HepG2 (cell line): ENCODE results near the gene SF3B2. TPM values are rescaled to one million over a fixed set of nuclear protein-coding genes. Genes with fewer than 3 reads are reported as not detected.
A peak's percentile ranks its signal among the peaks of the same experiment; 100 is the strongest.

Source experiments
- HNRNPUL1 ChIP-seq: fragments of 200-400 bp; formaldehyde crosslinking; IDR thresholded peaks from 2 replicates; pipeline ENCODE4 v1.6.1; 2017; ENCODE audit warnings: low read depth, mild to moderate bottlenecking, low read length, moderate library complexity
- NBN ChIP-seq: fragments of 450-650 bp; conservative IDR thresholded peaks from 2 replicates; pipeline ENCODE4 v1.6.1; 2017
- TBX3 ChIP-seq: fragments of 450-650 bp; IDR thresholded peaks from 2 replicates; pipeline ENCODE4 v1.6.1; 2017; ENCODE audit warnings: antibody characterized with exemption, mild to moderate bottlenecking, inconsistent platforms, borderline replicate concordance
- XBP1 ChIP-seq: sonication (generic); formaldehyde crosslinking; IDR thresholded peaks from 2 replicates; pipeline ENCODE4 v1.5.0; 2020; ENCODE audit warnings: missing genetic modification reagents
- ZBTB40 ChIP-seq, 2 experiments: fragments of 450-650 bp in 1 of 2; sonication (generic) in 1 of 2; formaldehyde crosslinking in 1 of 2; IDR thresholded peaks; 2 replicates each; pipeline versions ENCODE4 v1.6.1 to v1.8.0; 2016 to 2022; ENCODE audit warnings: antibody characterized with exemption in 1 of 2, mild to moderate bottlenecking in 1 of 2, missing genetic modification reagents in 1 of 2
- polyA plus RNA-seq, 8 experiments: library from polyadenylated mRNA; depleted of rRNA in 3 of 8; stranded (reverse) in 7 of 8; unstranded in 1 of 8; fragments of >200 nt; fragmentation: Illumina TruSeq in 4 of 8; extraction: Trizol in 4 of 8; gene quantifications; 2 replicates each; pipeline versions ENCODE4 v1.2.1 to v1.2.3, GENCODE V29; 2011 to 2016; ENCODE audit warnings: low read depth in 4 of 8, missing spikeins in 1 of 8, mixed read lengths in 1 of 8; ENCODE audit not compliant: insufficient read depth in 1 of 8
- total RNA-seq, 5 experiments: library from RNA; depleted of rRNA; stranded (reverse); fragments of >200 nt; fragmentation: Illumina TruSeq; extraction: Trizol; gene quantifications; 2 replicates each; pipeline ENCODE4 v1.2.3, GENCODE V29; 2016; ENCODE audit warnings: low read depth in 1 of 5
- TF ChIP-seq, protein P1 (sequence below): sonication (generic); formaldehyde crosslinking; IDR thresholded peaks from 2 replicates; pipeline ENCODE4 v1.4.0; 2020; ENCODE audit warnings: missing genetic modification reagents, borderline replicate concordance
- TF ChIP-seq, protein P2 (sequence below): sonication (generic); formaldehyde crosslinking; conservative IDR thresholded peaks from 2 replicates; pipeline ENCODE4 v1.4.0; 2020; ENCODE audit warnings: missing genetic modification reagents

The SF3B2 gene
- total and polyA plus RNA-seq, 2 of the 13 experiments (the other 11 are each of a cell fraction or from before 2014, with no cell fraction given): 70.4 to 153 TPM

DNA sequence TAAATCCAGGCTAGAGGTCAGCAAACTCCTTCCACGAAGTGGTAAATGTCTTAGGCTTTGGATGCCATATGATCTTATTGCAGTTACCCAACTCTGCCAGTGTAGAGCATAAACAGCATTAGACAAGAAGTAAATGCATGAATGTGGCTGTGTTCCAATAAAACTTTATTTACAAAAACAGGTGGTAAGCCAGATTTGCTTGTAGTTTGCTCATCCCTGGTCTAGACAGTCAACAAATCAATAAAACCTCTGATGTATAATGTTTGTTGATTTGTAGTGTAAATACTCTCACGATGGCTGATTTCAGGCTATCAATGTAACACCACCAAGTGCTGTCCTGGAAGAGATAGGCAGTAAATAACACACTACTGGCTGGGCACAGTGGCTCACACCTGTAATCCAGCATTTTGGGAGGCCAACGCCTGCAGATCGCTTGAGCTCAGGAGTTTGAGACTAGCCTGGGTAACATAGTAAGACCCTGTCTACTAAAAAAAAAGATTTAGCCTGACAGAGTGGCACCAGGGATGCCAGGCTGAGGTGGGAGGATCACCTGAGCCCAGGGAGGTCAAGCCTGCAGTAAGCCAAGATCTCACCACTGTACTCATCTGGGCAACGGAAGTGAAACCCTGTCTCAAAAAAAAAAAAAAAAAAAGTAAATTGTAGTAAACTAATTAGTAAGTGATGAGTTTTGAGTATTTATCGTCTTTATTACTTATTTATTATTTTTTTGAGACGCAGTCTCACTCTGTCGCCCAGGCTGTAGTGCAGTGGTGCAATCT lies 19.0 kb upstream of the SF3B2 start (continued):
- TF ChIP-seq, protein P1, sequence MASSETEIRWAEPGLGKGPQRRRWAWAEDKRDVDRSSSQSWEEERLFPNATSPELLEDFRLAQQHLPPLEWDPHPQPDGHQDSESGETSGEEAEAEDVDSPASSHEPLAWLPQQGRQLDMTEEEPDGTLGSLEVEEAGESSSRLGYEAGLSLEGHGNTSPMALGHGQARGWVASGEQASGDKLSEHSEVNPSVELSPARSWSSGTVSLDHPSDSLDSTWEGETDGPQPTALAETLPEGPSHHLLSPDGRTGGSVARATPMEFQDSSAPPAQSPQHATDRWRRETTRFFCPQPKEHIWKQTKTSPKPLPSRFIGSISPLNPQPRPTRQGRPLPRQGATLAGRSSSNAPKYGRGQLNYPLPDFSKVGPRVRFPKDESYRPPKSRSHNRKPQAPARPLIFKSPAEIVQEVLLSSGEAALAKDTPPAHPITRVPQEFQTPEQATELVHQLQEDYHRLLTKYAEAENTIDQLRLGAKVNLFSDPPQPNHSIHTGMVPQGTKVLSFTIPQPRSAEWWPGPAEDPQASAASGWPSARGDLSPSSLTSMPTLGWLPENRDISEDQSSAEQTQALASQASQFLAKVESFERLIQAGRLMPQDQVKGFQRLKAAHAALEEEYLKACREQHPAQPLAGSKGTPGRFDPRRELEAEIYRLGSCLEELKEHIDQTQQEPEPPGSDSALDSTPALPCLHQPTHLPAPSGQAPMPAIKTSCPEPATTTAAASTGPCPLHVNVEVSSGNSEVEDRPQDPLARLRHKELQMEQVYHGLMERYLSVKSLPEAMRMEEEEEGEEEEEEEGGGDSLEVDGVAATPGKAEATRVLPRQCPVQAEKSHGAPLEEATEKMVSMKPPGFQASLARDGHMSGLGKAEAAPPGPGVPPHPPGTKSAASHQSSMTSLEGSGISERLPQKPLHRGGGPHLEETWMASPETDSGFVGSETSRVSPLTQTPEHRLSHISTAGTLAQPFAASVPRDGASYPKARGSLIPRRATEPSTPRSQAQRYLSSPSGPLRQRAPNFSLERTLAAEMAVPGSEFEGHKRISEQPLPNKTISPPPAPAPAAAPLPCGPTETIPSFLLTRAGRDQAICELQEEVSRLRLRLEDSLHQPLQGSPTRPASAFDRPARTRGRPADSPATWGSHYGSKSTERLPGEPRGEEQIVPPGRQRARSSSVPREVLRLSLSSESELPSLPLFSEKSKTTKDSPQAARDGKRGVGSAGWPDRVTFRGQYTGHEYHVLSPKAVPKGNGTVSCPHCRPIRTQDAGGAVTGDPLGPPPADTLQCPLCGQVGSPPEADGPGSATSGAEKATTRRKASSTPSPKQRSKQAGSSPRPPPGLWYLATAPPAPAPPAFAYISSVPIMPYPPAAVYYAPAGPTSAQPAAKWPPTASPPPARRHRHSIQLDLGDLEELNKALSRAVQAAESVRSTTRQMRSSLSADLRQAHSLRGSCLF (CRISPR knock-in tag): no peak
- TF ChIP-seq XBP1 (CRISPR knock-in tag) (no peak), ZBTB40 (IDR thresholded peaks at IDR 0.05) (peak; percentile 94), ZBTB40 (CRISPR knock-in tag; IDR thresholded peaks at IDR 0.05) (peak; percentile 98), TBX3 (peak; percentile 35; the same call in 1 of the 2 replicates), NBN (no peak), HNRNPUL1 (no peak)
- TF ChIP-seq, protein P2, sequence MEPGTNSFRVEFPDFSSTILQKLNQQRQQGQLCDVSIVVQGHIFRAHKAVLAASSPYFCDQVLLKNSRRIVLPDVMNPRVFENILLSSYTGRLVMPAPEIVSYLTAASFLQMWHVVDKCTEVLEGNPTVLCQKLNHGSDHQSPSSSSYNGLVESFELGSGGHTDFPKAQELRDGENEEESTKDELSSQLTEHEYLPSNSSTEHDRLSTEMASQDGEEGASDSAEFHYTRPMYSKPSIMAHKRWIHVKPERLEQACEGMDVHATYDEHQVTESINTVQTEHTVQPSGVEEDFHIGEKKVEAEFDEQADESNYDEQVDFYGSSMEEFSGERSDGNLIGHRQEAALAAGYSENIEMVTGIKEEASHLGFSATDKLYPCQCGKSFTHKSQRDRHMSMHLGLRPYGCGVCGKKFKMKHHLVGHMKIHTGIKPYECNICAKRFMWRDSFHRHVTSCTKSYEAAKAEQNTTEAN: no peak
